ENCODE results near the gene CD99L2. TPM values are rescaled to one million over a fixed set of nuclear protein-coding genes. Genes with fewer than 3 reads are reported as not detected.

CD99L2 gene
- total and polyA plus RNA-seq, 3 donors from 2014 or later = 35.4 to 56.6 (median 36.5) TPM

DNA sequence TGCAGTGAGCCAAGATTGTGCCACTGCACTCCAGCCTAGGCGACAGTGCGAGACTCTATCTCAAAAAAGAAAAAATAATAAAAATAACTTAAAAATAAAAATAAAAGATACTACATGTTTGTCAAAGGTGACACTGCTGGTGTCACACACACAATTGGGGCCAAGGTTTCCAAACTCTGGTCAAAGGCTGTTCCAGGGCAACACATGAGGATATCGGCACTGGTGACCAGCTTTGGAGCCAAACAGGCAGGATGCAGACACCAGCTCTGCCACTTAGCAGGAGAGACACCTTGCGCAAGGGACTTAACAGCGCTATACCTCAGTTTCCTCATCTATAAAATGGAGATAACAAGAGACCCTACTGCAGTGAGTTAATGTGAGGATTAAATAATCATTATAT is 52.3 kb downstream of the CD99L2 start:
- 85 to 95% methylated on average over 4 to 5 of the region's 5 CpGs for WGBS, 2 donors
- TF ChIP-seq, protein P1, sequence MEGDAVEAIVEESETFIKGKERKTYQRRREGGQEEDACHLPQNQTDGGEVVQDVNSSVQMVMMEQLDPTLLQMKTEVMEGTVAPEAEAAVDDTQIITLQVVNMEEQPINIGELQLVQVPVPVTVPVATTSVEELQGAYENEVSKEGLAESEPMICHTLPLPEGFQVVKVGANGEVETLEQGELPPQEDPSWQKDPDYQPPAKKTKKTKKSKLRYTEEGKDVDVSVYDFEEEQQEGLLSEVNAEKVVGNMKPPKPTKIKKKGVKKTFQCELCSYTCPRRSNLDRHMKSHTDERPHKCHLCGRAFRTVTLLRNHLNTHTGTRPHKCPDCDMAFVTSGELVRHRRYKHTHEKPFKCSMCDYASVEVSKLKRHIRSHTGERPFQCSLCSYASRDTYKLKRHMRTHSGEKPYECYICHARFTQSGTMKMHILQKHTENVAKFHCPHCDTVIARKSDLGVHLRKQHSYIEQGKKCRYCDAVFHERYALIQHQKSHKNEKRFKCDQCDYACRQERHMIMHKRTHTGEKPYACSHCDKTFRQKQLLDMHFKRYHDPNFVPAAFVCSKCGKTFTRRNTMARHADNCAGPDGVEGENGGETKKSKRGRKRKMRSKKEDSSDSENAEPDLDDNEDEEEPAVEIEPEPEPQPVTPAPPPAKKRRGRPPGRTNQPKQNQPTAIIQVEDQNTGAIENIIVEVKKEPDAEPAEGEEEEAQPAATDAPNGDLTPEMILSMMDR (IDR thresholded peaks at IDR 0.05) = no peak
- TF ChIP-seq POLR2A (IDR thresholded peaks at IDR 0.05) = no peak
- no peak overlapping the region for H3K27ac ChIP-seq
- no peaks in the 10 kb centered on the region for H3K36me3 ChIP-seq (ENCODE audit: low read depth, missing control alignments)
- no peaks in the 10 kb centered on the region for H3K27me3 ChIP-seq
- H3K4me1 ChIP-seq = peaks cover 7% of the 10 kb centered on the region
- DNase-seq = no peak
- H3K9me3 ChIP-seq = no peaks in the 10 kb centered on the region
- no peak overlapping the region for H3K4me3 ChIP-seq
- intact Hi-C loops (cut with DNase I; ENCODE audit: low total_unique reads) = no loop called here

DNA sequence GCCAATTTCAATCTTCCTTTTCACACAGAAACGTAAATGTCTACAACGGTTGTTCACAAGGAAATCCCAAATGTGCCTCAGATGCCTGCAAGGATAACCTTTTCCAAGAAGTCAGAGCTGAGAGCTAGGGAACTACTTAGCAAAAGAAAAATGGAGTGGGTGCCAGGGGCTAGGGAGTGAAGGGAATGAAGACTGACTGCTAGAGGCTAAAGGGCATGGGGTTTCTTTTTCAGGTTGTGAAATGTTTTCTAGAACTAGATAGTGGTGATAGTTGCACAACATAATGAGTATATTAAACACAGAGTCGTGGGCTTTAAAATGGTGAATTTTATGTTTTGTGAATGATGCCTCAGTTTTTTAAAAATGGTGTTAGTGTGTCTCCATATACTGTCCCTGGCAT is 53.4 kb downstream of the CD99L2 start:
- no peak overlapping the region for H3K27ac ChIP-seq
- intact Hi-C loops (cut with DNase I; ENCODE audit: low total_unique reads) = no loop called here
- H3K4me3 ChIP-seq = no peak overlapping the region
- TF ChIP-seq, protein P1 (IDR thresholded peaks at IDR 0.05) = no peak
- TF ChIP-seq POLR2A (IDR thresholded peaks at IDR 0.05) = no peak
- no peaks in the 10 kb centered on the region for H3K36me3 ChIP-seq (ENCODE audit: low read depth, missing control alignments)
- no peaks in the 10 kb centered on the region for H3K9me3 ChIP-seq
- H3K4me1 ChIP-seq = peaks cover 5% of the 10 kb centered on the region
- WGBS, 2 donors = 85 to 89% methylated on average over 3 of the region's 3 CpGs
- no peaks in the 10 kb centered on the region for H3K27me3 ChIP-seq
- no peak for DNase-seq

GRCh38 chrX:150844016-150844415 is 54.5 kb downstream of the CD99L2 start:
- DNase-seq = no peak
- intact Hi-C loops (cut with DNase I; ENCODE audit: low total_unique reads) = no loop called here
- H3K36me3 ChIP-seq (ENCODE audit: low read depth, missing control alignments) = no peaks in the 10 kb centered on the region
- TF ChIP-seq, protein P1 (IDR thresholded peaks at IDR 0.05) = no peak
- TF ChIP-seq POLR2A (IDR thresholded peaks at IDR 0.05) = no peak
- H3K27me3 ChIP-seq = no peaks in the 10 kb centered on the region
- H3K4me3 ChIP-seq = no peak overlapping the region
- peaks cover 3% of the 10 kb centered on the region for H3K4me1 ChIP-seq
- 89 to 100% methylated on average over 1 to 3 of the region's 3 CpGs for WGBS, 2 donors
- H3K9me3 ChIP-seq = no peaks in the 10 kb centered on the region
- no peak overlapping the region for H3K27ac ChIP-seq

GRCh38 chrX:150842198-150842685 is 56.2 kb downstream of the CD99L2 start:
- Histone ChIP-seq H3K4me1 (peaks cover 3% of the 10 kb centered on the region), H3K27ac (no peak overlapping the region), H3K36me3 (ENCODE audit: low read depth, missing control alignments) (no peaks in the 10 kb centered on the region), H3K4me3 (no peak overlapping the region), H3K27me3 (no peaks in the 10 kb centered on the region), H3K9me3 (no peaks in the 10 kb centered on the region)
- intact Hi-C loops (cut with DNase I; ENCODE audit: low total_unique reads) = no loop called here
- TF ChIP-seq POLR2A (IDR thresholded peaks at IDR 0.05) = no peak
- TF ChIP-seq, protein P1 (IDR thresholded peaks at IDR 0.05) = no peak
- no peak for DNase-seq
- 46 to 61% methylated on average over 2 of the region's 2 CpGs for WGBS, 2 donors

DNA sequence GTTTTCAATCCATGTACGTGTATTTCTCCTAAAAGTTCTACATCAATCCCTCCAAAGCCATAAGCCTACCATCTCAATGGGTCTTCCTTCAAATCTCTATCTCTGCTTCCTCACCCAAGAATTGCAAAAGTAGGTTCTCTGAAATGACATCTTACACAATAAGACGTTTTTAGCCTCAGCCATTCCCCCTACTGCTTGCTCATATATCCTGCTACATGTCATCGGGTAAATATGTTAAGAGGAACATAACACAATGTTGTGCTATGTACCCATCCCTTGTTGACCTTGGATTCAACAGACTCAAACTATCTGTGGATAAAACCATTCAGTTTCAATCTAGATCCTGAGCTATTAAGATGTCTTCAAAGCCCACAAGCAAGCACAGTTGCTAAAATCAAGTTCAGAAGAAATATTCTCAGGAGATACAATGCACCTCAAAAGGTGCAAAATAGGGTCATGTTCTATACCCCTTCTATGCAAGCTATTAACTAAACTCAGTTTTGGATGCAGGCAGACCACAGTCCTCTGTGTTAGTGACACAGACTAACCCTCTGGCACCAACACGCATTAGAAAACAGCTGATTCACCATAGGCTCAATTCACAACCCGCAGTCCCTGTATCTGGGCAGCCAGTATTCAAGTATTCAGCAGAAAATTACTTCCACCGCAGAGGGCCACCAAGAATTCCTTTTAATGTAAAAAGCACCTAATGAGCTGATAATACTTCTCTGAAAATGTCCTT is 56.8 kb downstream of the CD99L2 start:
- Histone ChIP-seq H3K36me3 (ENCODE audit: low read depth, missing control alignments) (no peaks in the 10 kb centered on the region), H3K9me3 (no peaks in the 10 kb centered on the region), H3K27me3 (no peaks in the 10 kb centered on the region), H3K27ac (no peak overlapping the region), H3K4me3 (no peak overlapping the region), H3K4me1 (peaks cover 3% of the 10 kb centered on the region)
- no peak for DNase-seq
- WGBS, 2 donors = 54 to 67% methylated on average over 4 to 6 of the region's 6 CpGs
- intact Hi-C loops (cut with DNase I; ENCODE audit: low total_unique reads) = no loop called here
- TF ChIP-seq, protein P1 (IDR thresholded peaks at IDR 0.05) = no peak
- no peak for TF ChIP-seq POLR2A (IDR thresholded peaks at IDR 0.05)
